ENCODE results near the gene TMC5. TPM values are rescaled to one million over a fixed set of nuclear protein-coding genes. Genes with fewer than 3 reads are reported as not detected.
A peak's percentile ranks its signal among the peaks of the same experiment; 100 is the strongest.

The TMC5 gene
- polyA plus RNA-seq, 1 donor from 2014 or later, result not detected

GRCh38 chr16:19406891-19407491 lies 10.7 kb upstream of the TMC5 start:
- H3K27me3 ChIP-seq (ENCODE audit: insufficient read depth, low read depth, low read length), result peaks cover 22% of the 10 kb centered on the region

GRCh38 chr16:19410435-19411171 lies 7.1 kb upstream of the TMC5 start:
- H3K27me3 ChIP-seq (ENCODE audit: insufficient read depth, low read depth, low read length), result peaks cover 22% of the 10 kb centered on the region
- H3K9ac ChIP-seq (ENCODE audit: low read length), result no peak overlapping the region
- H3K27ac ChIP-seq (ENCODE audit: low read length), result no peak overlapping the region
- TF ChIP-seq REST (IDR thresholded peaks at IDR 0.05; ENCODE audit: borderline replicate concordance), result no peak
- TF ChIP-seq CTCF (IDR thresholded peaks at IDR 0.05; ENCODE audit: poor library complexity, severe bottlenecking), result no peak
- TF ChIP-seq EP300 (conservative IDR thresholded peaks at IDR 0.05; ENCODE audit: poor library complexity, severe bottlenecking), result no peak
- no peak for TF ChIP-seq TAF1 (IDR thresholded peaks at IDR 0.05; ENCODE audit: low read depth)
- no peak for TF ChIP-seq POLR2AphosphoS5 (IDR thresholded peaks at IDR 0.05)
- no peak for TF ChIP-seq SMC3 (conservative IDR thresholded peaks at IDR 0.05; ENCODE audit: poor library complexity)
- TF ChIP-seq RAD21 (conservative IDR thresholded peaks at IDR 0.05), result no peak
- no peak for TF ChIP-seq MXI1 (conservative IDR thresholded peaks at IDR 0.05; ENCODE audit: poor library complexity, severe bottlenecking)
- TF ChIP-seq EZH2 (IDR thresholded peaks at IDR 0.05; ENCODE audit: borderline replicate concordance, insufficient read depth, low read length, poor library complexity, severe bottlenecking), result no peak
- H3K4me2 ChIP-seq (ENCODE audit: low read length), result no peak overlapping the region
- H3F3A ChIP-seq (ENCODE audit: insufficient read depth, low read length, poor library complexity, severe bottlenecking), result no peaks in the 10 kb centered on the region
- H2AFZ ChIP-seq (ENCODE audit: low read depth, low read length), result no peak overlapping the region
- H3K4me3 ChIP-seq (ENCODE audit: low read length), result peak overlapping the region; percentile 63
- H4K20me1 ChIP-seq (ENCODE audit: insufficient read depth), result no peaks in the 10 kb centered on the region
- no peaks in the 10 kb centered on the region for H3K9me3 ChIP-seq (ENCODE audit: low read length)
- H3K79me2 ChIP-seq (replicated peaks; ENCODE audit: insufficient read depth, low read length), result no peaks in the 10 kb centered on the region
- no peaks in the 10 kb centered on the region for H3K9me2 ChIP-seq (ENCODE audit: insufficient read depth, low read length)
- no peaks in the 10 kb centered on the region for H3K36me3 ChIP-seq (ENCODE audit: insufficient read depth, low read length)

More at GRCh38 chr16:19406891-19407491, 10.7 kb upstream of the TMC5 start:
- Histone ChIP-seq H3K9me2 (ENCODE audit: insufficient read depth, low read length) (no peaks in the 10 kb centered on the region), H4K20me1 (ENCODE audit: insufficient read depth) (no peaks in the 10 kb centered on the region), H2AFZ (ENCODE audit: low read depth, low read length) (no peak overlapping the region), H3K36me3 (ENCODE audit: insufficient read depth, low read length) (no peaks in the 10 kb centered on the region), H3F3A (ENCODE audit: insufficient read depth, low read length, poor library complexity, severe bottlenecking) (no peaks in the 10 kb centered on the region), H3K27ac (ENCODE audit: low read length) (no peak overlapping the region), H3K4me2 (ENCODE audit: low read length) (no peak overlapping the region), H3K79me2 (replicated peaks; ENCODE audit: insufficient read depth, low read length) (no peaks in the 10 kb centered on the region), H3K9me3 (ENCODE audit: low read length) (no peaks in the 10 kb centered on the region), H3K9ac (ENCODE audit: low read length) (no peak overlapping the region), H3K4me3 (ENCODE audit: low read length) (no peak overlapping the region)
- TF ChIP-seq EP300 (conservative IDR thresholded peaks at IDR 0.05; ENCODE audit: poor library complexity, severe bottlenecking), result no peak
- TF ChIP-seq MXI1 (conservative IDR thresholded peaks at IDR 0.05; ENCODE audit: poor library complexity, severe bottlenecking), result no peak
- no peak for TF ChIP-seq EZH2 (IDR thresholded peaks at IDR 0.05; ENCODE audit: borderline replicate concordance, insufficient read depth, low read length, poor library complexity, severe bottlenecking)
- no peak for TF ChIP-seq POLR2AphosphoS5 (IDR thresholded peaks at IDR 0.05)
